Measurements from ENCODE around the gene RIMBP2.

Gene RIMBP2

DNA sequence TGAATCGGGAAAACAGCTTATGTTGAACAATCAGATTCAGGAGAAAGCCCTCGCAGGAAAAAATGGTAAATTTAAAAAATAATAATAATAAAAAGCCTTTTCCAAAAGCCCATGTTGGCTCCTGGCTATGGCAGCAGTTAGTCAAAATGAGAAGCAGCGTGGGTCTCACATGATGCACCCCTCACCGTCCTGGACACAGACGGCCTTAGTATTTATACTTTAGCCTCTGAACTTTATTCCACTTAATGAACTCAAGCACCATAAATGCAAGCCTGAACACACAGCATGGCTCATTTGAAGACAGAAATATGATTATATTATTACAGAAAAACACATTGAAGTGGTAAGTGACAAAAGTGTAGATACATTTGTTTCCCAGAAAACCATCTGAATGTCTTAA is 160.9 kb downstream of the RIMBP2 start:
- in situ Hi-C loops (cut with MboI; ENCODE audit: low sequenced_read_pairs) = no loop called here

DNA sequence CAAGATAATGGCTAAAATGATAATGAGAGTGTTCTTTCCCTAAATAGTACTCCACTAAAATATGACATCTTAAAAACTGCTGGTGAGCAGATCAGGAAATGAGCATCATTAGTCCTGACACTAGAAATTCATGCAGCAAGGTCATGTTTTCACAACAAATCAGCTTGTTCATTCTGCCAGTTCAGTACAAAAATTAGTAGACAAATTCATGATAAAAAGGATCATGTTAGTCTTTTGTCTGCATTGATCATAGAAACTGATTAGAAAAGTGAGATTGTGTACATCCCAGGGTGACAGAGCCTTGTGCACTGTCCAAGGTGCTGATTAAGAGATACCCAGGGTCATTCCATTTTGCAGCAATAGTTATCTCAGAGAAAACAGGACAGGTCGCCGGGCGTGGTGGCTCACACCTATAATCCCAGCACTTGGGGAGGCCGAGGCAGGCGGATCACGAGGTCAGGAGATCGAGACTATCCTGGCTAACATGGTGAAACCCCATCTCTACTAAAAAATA is 163.6 kb downstream of the RIMBP2 start:
- in situ Hi-C loops (cut with MboI; ENCODE audit: low sequenced_read_pairs) = no loop called here

DNA sequence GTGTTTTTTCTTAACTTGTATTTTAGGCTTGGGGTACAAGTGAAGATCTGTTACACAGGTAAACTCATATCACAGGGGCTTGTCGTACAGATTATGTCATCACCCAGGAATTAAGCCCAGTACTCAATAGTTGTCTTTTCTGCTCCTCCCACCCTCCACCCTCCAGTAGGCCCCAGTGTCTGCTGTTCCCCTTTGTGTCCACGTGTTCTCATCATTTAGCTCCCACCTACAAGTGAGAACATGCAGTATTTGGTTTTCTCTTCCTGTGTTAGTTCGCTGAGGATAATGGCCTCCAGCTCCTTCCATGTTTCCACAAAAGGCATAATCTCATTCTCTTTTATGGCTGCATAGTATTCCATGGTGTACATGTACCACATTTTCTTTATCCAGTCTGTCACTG is 166.7 kb downstream of the RIMBP2 start:
- in situ Hi-C loops (cut with MboI; ENCODE audit: low sequenced_read_pairs) = no loop called here

DNA sequence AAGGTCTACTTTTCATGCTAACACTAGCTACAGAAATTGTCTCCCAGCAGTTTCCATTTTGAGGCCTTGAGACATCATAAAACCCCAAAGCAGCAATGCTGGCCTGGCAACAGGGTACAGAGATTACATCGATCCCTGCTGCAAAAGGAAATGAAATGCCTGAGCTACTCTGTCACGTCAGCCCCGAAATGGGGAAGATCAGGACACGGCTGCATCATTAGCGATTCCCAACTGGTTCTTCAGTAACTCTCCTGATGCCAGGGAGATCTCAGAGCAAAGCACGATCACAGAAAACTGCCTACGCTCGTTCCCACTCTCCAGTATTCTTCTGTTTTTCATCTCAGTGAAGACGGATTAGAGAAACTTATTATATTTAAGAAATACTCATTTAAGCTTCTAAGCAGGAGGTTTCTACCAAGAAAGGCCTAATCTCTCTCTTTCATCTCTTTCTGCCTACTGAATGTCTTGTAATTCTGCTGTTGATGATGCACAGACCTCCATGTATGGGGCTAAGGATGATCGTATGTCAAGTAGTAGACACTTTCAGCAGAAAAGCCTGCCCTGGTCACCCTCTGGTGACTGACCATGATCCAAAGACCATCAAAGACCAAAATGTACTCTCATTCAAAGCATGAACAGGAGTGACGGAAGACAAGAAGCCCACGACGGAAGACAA is 168.5 kb downstream of the RIMBP2 start:
- in situ Hi-C loops (cut with MboI; ENCODE audit: low sequenced_read_pairs) = no loop called here

DNA sequence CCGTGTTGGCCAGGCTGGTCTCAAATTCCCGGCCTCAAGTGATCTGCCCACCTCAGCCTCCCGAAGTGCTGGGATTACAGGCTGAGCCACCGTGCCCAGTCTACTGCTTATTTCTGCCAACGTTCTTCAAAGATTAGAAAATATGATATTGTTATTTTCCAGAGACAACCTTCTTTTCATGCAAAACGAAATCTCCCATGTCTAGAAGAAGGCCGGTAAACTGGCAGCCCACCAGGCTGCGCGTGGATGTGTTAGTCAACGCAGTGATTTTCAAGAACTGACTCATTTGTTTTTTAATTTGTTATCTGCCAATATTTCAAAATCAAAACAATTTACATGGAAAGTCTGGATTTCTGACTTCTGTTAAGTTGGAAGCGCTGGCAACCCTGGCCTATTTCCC is 169.6 kb downstream of the RIMBP2 start:
- in situ Hi-C loops (cut with MboI; ENCODE audit: low sequenced_read_pairs) = no loop called here

DNA sequence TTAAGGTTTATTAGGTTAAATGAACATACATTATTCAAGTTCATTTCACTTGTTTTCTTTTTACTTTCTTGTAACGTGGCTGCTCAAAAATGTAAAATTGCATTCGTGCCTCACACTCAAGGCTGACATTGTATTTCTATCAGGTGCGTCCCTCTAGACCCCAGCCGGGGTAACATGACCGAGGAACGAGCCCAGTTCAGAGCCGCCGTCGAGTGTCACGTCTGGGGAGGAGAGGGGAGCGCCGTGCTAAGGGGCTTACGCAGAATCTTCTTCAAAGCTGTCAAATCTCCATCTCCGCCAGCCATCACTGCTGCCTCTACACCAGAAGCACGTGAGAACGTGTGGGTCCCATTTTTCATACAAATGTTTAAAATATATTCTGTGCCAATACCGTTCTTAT is 170.6 kb downstream of the RIMBP2 start:
- in situ Hi-C loops (cut with MboI; ENCODE audit: low sequenced_read_pairs) = no loop called here

DNA sequence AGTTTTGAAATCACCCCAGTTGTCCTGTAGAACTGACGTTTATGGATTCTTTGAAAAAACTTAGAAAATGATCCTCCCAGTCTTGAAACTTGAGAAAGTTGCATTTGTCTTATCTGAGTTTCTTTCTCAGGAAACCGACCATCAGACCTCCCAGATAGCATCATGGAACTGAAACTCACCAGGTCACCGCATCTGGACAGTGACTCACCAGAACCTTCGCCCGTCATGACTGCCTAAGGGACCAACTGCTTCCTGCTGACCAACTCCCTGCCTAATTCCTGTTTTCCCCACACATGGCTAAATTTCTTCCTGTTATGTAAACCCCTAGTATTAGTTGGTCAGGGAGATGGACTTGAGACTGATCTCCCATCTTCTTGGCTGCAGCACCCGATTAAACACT is 175.7 kb downstream of the RIMBP2 start:
- in situ Hi-C loops (cut with MboI; ENCODE audit: low sequenced_read_pairs) = no loop called here

DNA sequence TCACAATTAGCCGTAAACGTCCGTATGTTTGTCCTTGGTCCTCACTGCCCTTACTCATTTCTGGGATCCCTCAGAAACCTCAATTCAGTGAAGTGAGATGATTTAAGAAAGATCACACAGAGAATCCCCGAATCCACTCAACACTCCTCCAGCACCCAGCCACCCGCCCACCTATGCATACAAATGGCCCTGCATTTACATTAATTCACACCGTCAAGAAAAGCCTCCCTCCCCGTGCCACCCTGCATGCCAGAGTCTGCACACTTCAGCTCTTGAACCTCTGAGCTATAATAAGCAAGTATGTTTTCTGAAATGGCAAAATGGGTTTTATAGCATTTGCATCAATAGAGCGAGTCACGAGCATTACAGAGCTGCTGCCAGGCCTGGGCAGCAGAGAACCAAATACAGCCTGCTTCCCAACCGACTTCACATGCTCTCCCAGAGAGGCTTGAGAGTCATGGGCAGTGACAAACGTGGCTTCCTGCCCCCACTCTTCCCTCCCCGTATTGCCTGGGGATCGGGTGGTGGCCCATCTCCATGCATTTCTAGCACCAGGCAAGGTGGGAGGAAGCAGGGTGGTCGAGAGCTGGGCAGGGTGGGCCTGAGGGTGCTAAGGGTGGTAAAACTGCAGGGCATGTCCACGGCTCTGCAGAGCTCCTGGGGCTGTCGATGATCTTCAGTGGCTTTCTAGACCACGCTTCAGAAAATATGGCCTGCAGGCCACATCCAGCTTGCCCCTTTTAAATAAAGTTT is 177.6 kb downstream of the RIMBP2 start:
- in situ Hi-C loops (cut with MboI; ENCODE audit: low sequenced_read_pairs) = no loop called here

DNA sequence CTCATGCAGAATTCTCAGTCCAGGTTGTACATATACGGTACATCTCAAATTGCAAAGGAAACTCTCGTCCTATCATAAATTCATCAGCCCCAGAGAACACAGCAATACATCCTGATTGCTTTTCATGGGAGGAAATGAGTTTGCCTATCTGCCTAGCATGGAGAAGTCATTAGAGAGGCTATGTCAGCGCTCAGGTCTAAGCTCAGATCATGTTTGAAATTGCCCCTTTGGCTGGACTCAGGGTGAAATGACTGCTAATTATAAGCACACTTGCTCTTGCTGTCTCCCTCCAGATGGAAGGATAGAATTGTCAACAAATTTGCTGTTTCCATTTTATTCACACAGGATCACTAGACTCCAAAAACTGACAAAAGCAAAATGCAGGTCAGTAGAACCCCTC is 178.4 kb downstream of the RIMBP2 start:
- in situ Hi-C loops (cut with MboI; ENCODE audit: low sequenced_read_pairs) = no loop called here

DNA sequence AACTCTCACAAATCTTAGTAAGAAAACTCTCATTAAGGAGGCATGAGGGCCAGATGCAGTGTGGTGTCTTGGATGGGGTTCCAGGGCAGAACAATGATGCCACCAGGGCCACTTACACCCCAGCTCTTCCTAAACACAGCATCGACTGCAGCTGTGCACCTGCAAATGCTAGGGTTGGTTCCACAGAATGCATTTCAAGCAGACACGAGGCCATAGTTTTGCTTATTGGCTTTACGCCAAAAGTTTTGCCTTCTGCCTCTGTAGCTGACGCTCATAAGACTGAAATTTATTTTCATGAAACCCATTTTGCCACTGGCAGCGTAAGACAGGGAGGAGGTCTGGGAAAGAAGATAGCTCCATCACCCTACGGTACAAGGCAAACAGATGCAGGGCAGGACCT is 179.0 kb downstream of the RIMBP2 start:
- in situ Hi-C loops (cut with MboI; ENCODE audit: low sequenced_read_pairs) = no loop called here

DNA sequence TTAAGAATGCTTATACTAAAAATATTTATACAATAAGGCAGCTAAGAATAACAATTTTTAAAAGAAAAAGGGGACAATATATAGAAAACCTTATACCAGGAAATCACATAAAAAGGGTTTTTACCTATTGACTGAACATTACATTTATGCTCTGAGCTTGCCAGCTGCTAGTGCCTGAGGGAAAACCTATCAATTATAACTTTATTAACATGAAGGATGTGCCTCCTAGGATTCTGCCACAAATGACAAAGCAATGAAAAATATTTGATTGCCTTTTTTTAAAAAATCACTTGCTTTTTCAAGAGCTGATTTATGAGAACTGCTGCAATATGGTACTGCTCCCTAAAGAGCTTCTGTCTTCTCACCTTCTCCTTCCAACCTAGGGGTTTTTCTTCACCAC is 185.7 kb downstream of the RIMBP2 start:
- in situ Hi-C loops (cut with MboI; ENCODE audit: low sequenced_read_pairs) = no loop called here

DNA sequence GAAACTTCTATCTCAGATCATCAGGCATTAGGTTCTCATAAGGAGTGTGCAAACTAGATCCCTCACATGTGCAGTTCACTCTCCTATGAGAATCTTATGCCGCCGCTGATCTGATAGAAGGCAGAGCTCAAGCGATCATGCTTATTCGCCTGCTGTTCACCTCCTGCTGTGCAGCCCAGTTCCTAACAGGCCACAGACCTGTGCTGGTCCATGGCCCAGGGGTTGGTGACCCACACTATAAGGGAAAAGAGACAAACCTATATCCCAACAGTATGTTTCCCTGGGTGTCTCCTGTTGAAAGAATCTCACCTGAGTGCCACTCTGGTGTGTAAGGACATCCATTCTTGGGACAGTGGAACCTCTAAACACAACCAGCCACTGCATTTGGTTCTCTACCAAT is 186.3 kb downstream of the RIMBP2 start:
- in situ Hi-C loops (cut with MboI; ENCODE audit: low sequenced_read_pairs) = no loop called here

DNA sequence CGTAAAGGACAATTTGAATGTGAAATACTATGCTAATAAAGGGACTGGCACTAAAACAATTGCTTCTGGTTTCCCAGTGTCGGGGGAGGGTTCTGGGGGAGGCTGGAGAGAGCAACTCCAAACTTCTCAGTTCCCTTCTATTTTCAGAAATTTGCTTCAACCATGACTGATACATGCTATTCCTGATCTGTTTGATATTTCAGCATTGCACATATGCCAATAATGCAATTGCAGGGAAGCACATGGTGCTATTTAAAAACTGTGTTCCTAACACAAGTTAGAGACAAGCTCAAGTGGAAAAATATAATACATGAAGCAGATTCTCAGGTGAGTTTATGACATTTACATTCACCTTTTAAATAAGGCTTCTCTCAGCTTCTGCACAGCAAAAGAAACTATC is 188.9 kb downstream of the RIMBP2 start:
- in situ Hi-C loops (cut with MboI; ENCODE audit: low sequenced_read_pairs) = no loop called here

DNA sequence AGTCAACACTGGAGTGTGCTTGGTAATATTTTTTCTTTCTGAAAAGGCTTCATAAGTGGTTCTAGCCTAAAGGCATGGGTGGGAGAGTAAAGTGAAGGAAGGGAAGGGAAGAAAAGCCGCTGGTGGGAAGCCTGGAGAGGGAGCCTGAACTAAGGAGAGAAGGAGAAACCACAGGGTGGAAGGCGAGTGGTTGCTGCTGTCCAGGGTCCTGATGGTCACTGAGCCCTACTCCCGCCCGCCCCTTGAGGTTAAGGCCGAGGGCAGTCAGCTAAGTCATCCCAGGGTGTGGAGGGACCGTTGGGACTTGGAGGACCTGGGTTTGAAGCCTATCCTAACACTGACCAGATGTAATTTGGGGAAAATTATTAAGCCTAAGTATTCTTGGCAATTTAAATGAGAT is 189.3 kb downstream of the RIMBP2 start:
- in situ Hi-C loops (cut with MboI; ENCODE audit: low sequenced_read_pairs) = no loop called here

DNA sequence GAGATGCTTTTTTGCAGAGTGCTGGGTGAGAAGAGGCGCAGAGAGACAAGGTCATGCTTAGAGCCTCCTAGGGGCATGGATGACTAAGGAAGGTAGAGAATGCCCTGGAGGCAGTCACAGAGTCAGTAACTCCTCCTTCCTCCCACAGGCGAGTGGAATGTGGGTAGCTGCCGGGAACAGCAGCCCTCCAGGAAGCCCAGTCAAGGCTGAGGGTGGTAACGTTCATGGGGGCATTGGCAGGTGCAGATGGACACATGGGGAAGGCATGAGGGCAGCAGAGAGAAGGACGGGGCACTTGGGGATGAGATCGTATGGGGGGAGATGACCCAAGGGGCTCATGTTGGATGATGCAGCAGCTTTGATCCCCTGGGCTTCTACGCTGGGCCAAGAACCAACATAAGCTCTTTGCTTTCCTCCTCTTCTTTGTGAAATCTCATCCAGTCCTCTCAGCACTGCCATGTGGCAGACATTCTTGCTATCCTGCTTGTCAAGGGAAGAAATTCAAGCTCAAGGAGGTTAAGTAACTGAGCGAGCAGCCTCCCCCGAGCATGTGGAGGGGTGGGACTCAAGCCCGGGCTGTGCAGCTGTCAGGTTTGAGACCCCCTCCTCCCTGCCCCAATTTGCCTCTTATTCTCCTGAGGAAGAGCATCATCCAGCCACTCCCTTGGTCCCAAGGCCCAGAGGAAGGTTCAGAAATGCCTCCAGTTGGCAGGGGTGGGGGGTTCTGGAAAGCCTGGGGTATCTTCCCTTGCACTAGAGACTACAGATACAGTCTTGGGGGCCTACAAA is 190.5 kb downstream of the RIMBP2 start:
- in situ Hi-C loops (cut with MboI; ENCODE audit: low sequenced_read_pairs) = no loop called here

DNA sequence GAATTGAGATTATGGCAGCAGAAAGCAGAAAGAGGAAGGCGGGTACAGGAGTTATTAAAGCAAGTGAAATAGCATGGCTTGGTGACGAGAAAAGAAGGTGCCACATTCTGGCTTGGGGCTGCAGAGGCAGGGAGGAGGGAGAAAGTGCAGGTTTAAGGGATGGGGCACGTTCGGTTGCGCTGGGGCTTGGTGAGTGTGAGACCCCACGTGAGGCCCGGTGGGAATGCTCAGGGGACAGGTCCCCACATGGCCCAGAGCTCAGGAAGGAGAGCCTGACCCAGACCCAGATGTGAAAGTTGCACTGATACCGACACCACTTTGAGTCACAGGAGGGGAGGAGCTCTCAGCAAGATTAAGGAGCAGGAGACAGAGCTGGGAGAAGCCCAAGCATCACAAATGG is 191.3 kb downstream of the RIMBP2 start:
- in situ Hi-C loops (cut with MboI; ENCODE audit: low sequenced_read_pairs) = no loop called here

DNA sequence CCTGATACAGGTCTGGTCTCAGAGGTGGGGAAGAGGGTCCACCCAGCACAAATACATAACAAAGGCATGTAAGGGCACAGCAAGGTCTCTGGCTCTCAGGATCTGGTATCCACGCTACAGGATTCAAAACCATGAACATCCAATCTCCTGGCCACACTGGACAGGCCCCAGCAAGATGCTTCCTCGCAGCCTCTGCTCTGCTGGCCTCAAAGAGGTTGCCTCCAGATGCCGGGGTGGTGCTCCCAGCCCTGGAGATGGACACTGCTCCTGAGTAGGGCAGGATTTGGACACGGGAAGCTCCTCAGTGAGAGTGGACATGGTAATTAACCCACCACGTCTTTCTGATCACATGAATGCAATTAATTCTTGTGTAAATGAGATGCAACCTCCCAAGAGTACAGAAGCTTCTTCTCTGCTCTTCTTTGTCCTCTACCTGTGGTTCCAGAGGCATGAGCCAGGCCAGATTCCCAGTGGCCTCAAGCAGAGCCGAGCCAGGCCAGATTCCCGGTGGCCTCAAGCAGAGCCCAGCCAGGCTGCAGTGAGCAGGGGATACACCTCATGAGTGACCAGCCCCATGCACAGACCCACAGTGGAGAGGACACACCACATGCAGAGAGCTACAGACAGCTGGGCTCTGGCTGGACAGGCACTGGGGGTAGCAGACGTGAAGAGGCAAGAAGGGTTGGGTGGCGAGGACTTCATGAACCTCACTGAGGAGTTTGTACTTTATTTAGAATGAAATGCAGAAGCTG is 192.1 kb downstream of the RIMBP2 start:
- in situ Hi-C loops (cut with MboI; ENCODE audit: low sequenced_read_pairs) = no loop called here

DNA sequence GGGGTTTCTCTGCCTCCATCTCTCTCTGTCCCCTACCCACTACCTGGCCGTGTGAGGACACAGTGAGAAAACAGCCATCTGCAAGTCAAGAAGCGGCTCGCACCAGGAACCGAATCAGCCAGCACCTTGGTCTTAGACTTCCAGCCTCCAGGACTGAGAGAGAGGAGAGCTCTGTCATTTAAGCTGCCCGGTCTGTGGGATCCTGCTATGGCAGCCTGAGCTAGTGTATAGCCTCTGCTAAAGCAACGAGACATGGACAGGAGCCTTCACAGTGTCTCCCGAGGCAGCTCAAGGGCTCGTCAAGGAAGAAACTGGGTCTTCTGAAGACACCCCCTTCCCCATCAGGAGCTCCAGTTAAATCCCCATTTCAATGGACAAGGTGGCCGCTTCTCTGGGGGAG is 192.9 kb downstream of the RIMBP2 start:
- in situ Hi-C loops (cut with MboI; ENCODE audit: low sequenced_read_pairs) = no loop called here

DNA sequence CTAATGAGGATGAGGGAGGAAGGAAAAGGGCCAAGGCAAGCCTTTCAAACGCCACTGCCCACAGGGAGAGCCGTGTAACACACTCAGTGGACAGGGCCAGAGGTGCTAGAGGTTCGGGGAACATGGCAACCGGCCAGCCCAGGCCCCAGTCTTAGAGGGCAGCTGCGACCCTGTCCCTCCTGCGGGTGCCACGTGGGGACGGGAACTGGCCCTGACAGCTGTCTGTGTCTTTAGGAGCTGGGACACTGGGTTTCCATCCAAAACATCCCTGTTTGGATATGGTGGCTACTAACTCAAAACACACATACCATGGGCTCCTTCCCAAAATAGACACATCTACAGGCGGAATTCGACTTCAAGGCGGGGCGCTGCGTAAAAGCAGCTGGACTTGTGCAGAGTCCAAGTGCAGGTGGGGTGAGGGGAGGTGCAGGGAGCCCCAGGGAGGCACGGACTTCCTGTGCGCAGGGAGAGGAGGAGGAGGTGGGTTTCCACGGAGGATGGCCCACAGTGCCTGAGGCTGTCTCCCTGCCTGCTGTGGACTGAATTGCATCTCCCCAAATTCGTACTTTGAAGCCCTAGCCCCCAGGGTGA is 193.8 kb downstream of the RIMBP2 start:
- in situ Hi-C loops (cut with MboI; ENCODE audit: low sequenced_read_pairs) = no loop called here

DNA sequence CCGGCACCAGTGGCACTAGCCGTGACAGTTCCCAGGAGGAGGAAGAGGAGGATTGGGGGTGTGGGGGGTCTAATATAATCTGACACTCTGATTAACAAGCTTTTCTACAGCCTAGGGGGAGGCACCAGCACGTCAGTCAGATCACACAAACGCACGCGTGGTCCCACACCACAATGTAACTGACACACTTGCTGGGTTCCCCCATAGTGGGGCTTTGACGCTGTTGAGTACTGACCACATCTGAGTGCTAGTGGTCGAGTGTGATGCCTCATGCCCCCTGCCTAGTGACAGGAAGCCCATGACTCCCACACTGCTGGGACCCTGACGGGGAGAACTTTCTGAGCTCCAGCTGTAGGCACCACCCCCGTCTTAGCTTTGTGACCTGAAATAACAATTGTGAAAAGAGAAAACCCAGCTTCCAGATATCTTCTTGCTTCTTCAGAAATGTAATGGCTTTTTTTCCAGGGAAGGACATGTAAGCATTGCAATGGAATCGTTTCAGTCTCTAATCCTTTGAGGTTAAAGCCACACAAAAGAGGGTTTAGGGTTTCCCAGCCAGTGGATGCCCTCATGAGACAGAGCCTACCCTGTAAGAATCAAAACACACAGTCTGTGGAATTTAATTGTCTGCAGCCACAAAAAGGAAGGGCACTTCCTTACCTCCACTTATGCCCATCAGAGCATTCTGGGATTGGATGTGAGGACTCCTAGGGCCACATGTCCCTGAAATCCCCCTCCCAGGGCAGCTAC is 194.5 kb downstream of the RIMBP2 start:
- in situ Hi-C loops (cut with MboI; ENCODE audit: low sequenced_read_pairs) = no loop called here

Measured in HL-60/S4 treated with phorbol 12-myristate 13-acetate at 8.2 ng/mL for 4 days and 3 days (cell line).